CD4-positive, CD25-positive, alpha-beta regulatory T cell (primary cell): ENCODE measurements around the gene PPHLN1. TPM values are rescaled to one million over a fixed set of nuclear protein-coding genes. Genes with fewer than 3 reads are reported as not detected.

Experiments used
- ATAC-seq, 2 donors: fragments of 150-1000 bp; cut with Tn5 transposase; one replicate each; pipeline ENCODE4 v1.10.0; 2021; ENCODE audit warnings: low read depth in 2 of 2, moderate number of reproducible peaks in 2 of 2, moderate library complexity in 1 of 2
- DNase-seq, 3 donors: peaks; one replicate each; pipeline versions ENCODE4 v3.0.0 to v3.0.0-alpha.2; 2012 to 2022; ENCODE audit warnings: mixed read lengths in 1 of 3
- H3K27ac ChIP-seq: one replicate; pipeline ENCODE4 v1.7.0; 2013; ENCODE audit warnings: mild to moderate bottlenecking, low read length; ENCODE audit not compliant: insufficient read depth, poor library complexity, severe bottlenecking
- H3K27me3 ChIP-seq: one replicate; pipeline ENCODE4 v1.7.0; 2013; ENCODE audit warnings: low read length; ENCODE audit not compliant: control insufficient read depth, insufficient read depth
- H3K36me3 ChIP-seq: one replicate; pipeline ENCODE4 v1.7.0; 2013; ENCODE audit warnings: mild to moderate bottlenecking, low read length, moderate library complexity; ENCODE audit not compliant: control insufficient read depth, insufficient read depth
- H3K4me1 ChIP-seq: 2 replicates; pipeline ENCODE4 v1.7.0; 2013; ENCODE audit warnings: mild to moderate bottlenecking, low read length; ENCODE audit not compliant: insufficient read depth, control insufficient read depth, poor library complexity, severe bottlenecking
- H3K4me3 ChIP-seq: one replicate; pipeline ENCODE4 v1.7.0; 2013; ENCODE audit warnings: low read depth, mild to moderate bottlenecking, low read length, moderate library complexity
- H3K9me3 ChIP-seq, 2 experiments: 1 replicate in 1 of 2; 2 replicates in 1 of 2; pipeline ENCODE4 v1.7.0; 2013; ENCODE audit warnings: low read length in 2 of 2, mild to moderate bottlenecking in 1 of 2, moderate library complexity in 1 of 2; ENCODE audit not compliant: control insufficient read depth in 2 of 2
- H3K27ac Mint-ChIP-seq, 3 donors: one replicate each; pipeline ENCODE4 v1.8.0; 2020 to 2022; ENCODE audit warnings: mild to moderate bottlenecking in 3 of 3, mixed read lengths in 3 of 3, moderate library complexity in 2 of 3
- H3K27me3 Mint-ChIP-seq: one replicate; pipeline ENCODE4 v1.8.0; 2022; ENCODE audit warnings: mild to moderate bottlenecking, mixed read lengths
- H3K36me3 Mint-ChIP-seq: one replicate; pipeline ENCODE4 v1.8.0; 2020; ENCODE audit warnings: mixed read lengths
- H3K4me1 Mint-ChIP-seq, 4 donors: one replicate each; pipeline ENCODE4 v1.8.0; 2020 to 2022; ENCODE audit warnings: mixed read lengths in 4 of 4, mild to moderate bottlenecking in 1 of 4
- H3K4me3 Mint-ChIP-seq, 4 donors: one replicate each; pipeline ENCODE4 v1.8.0; 2020 to 2022; ENCODE audit warnings: mild to moderate bottlenecking in 4 of 4, mixed read lengths in 4 of 4, moderate library complexity in 3 of 4
- H3K9me3 Mint-ChIP-seq, 7 donors: one replicate each; pipeline ENCODE4 v1.8.0; 2020 to 2022; ENCODE audit warnings: mixed read lengths in 7 of 7, mild to moderate bottlenecking in 3 of 7, moderate library complexity in 2 of 7
- polyA plus RNA-seq, 4 donors: library from polyadenylated mRNA; unstranded; fragments of 300-500 nt; fragmentation: Illumina TruSeq; gene quantifications; one replicate each; pipeline ENCODE4 v1.2.3, GENCODE V29; 2021
- total RNA-seq: library from RNA; stranded (reverse); gene quantifications from one replicate; pipeline ENCODE4 v1.2.3, GENCODE V29; 2022

The PPHLN1 gene
- total and polyA plus RNA-seq, 5 donors from 2014 or later = 102 to 186 (median 178) TPM

GRCh38 chr12:42484996-42485395, 159.0 kb downstream of the PPHLN1 start:
- DNase-seq (no peak), ATAC-seq (no peak)
- H3K36me3 ChIP-seq = no peaks in the 10 kb centered on the region
- no peak overlapping the region for H3K27ac Mint-ChIP-seq
- peaks cover 23% of the 10 kb centered on the region for H3K4me1 ChIP-seq
- H3K9me3 ChIP-seq = no peaks in the 10 kb centered on the region
- H3K27ac ChIP-seq = no peak overlapping the region
- H3K4me1 Mint-ChIP-seq = peaks cover 0 to 17% (median 13%) of the 10 kb centered on the region in 4 donors
- peaks cover 0 to 1% (median 0%) of the 10 kb centered on the region in 7 donors for H3K9me3 Mint-ChIP-seq
- H3K4me3 ChIP-seq = no peak overlapping the region
- peaks cover 49% of the 10 kb centered on the region for H3K27me3 ChIP-seq
- H3K36me3 Mint-ChIP-seq = no peaks in the 10 kb centered on the region
- peak overlapping the region in 1 of 4 donors; percentile 48 for H3K4me3 Mint-ChIP-seq
- peaks cover 75% of the 10 kb centered on the region for H3K27me3 Mint-ChIP-seq

- Histone ChIP-seq H3K9me3 (no peaks in the 10 kb centered on the region), H3K4me3 (no peak overlapping the region)
Observed at GRCh38 chr12:42485823-42486222, 159.9 kb downstream of the PPHLN1 start.

GRCh38 chr12:42486407-42486806, 160.4 kb downstream of the PPHLN1 start:
- no peaks in the 10 kb centered on the region for H3K36me3 ChIP-seq
- ATAC-seq (no peak), DNase-seq (no peak)
- no peak overlapping the region for H3K27ac ChIP-seq
- H3K4me3 Mint-ChIP-seq = peak overlapping the region in 1 of 4 donors; percentile 61
- no peaks in the 10 kb centered on the region for H3K9me3 ChIP-seq
- H3K36me3 Mint-ChIP-seq = no peaks in the 10 kb centered on the region
- H3K4me3 ChIP-seq = no peak overlapping the region
- H3K27me3 ChIP-seq = peaks cover 36% of the 10 kb centered on the region
- H3K4me1 ChIP-seq = peaks cover 23% of the 10 kb centered on the region
- peaks cover 0 to 17% (median 13%) of the 10 kb centered on the region in 4 donors for H3K4me1 Mint-ChIP-seq
- H3K27me3 Mint-ChIP-seq = peaks cover 65% of the 10 kb centered on the region
- no peak overlapping the region for H3K27ac Mint-ChIP-seq
- H3K9me3 Mint-ChIP-seq = peaks cover 0 to 1% (median 0%) of the 10 kb centered on the region in 7 donors

More at GRCh38 chr12:42485823-42486222, 159.9 kb downstream of the PPHLN1 start:
- Mint-ChIP-seq H3K27me3 (peaks cover 71% of the 10 kb centered on the region), H3K4me3 (no peak overlapping the region), H3K27ac (no peak overlapping the region), H3K4me1 (peaks cover 0 to 17% (median 13%) of the 10 kb centered on the region in 4 donors), H3K9me3 (peaks cover 0 to 1% (median 0%) of the 10 kb centered on the region in 7 donors), H3K36me3 (no peaks in the 10 kb centered on the region)
- H3K36me3 ChIP-seq = no peaks in the 10 kb centered on the region
- ATAC-seq (no peak), DNase-seq (no peak)
- H3K27me3 ChIP-seq = peaks cover 42% of the 10 kb centered on the region
- peaks cover 23% of the 10 kb centered on the region for H3K4me1 ChIP-seq
- H3K27ac ChIP-seq = no peak overlapping the region

GRCh38 chr12:42490261-42490842, 164.4 kb downstream of the PPHLN1 start:
- no peak overlapping the region for H3K27ac Mint-ChIP-seq
- H3K27ac ChIP-seq = no peak overlapping the region
- H3K4me3 Mint-ChIP-seq = no peak overlapping the region

More at GRCh38 chr12:42490261-42490842, 164.4 kb downstream of the PPHLN1 start:
- Mint-ChIP-seq H3K36me3 (no peaks in the 10 kb centered on the region), H3K4me1 (no peaks in the 10 kb centered on the region), H3K27me3 (peaks cover 37% of the 10 kb centered on the region), H3K9me3 (no peaks in the 10 kb centered on the region)
- Histone ChIP-seq H3K36me3 (no peaks in the 10 kb centered on the region), H3K4me1 (no peaks in the 10 kb centered on the region), H3K4me3 (no peak overlapping the region), H3K27me3 (peaks cover 13% of the 10 kb centered on the region), H3K9me3 (no peaks in the 10 kb centered on the region)
- no peak for DNase-seq
- ATAC-seq = no peak

Other genes starting within 250 kb of the PPHLN1 start
- 14.9 TPM for gene GXYLT1, start 181.3 kb upstream of the PPHLN1 start, total RNA-seq
- gene GXYLT1, start 181.3 kb upstream of the PPHLN1 start, polyA plus RNA-seq = 1 to 10 TPM; 3.4 to 5.2 (median 3.7) TPM
- 73.3 TPM for gene YAF2, start 87.9 kb upstream of the PPHLN1 start, total RNA-seq
- gene YAF2, start 87.9 kb upstream of the PPHLN1 start, polyA plus RNA-seq = 10 to 100 TPM; 14.4 to 22.4 (median 20.9) TPM
- 36.7 TPM for gene ZCRB1, start 73 bp upstream of the PPHLN1 start, total RNA-seq
- 100 to 1,000 TPM in 1 of 4 donors, 10 to 100 TPM in 3; 81.8 to 150 (median 88.0) TPM for gene ZCRB1, start 73 bp upstream of the PPHLN1 start, polyA plus RNA-seq